WTC11 (cell line): ENCODE measurements around the gene ADNP2. TPM values are rescaled to one million over a fixed set of nuclear protein-coding genes. Genes with fewer than 3 reads are reported as not detected.

ENCODE experiments used
- ATAC-seq: fragments of 200-7000 bp; cut with Tn5 transposase; 2 replicates; pipeline ENCODE4 v1.10.0; 2021; ENCODE audit warnings: mild to moderate bottlenecking, moderate library complexity
- CTCF ChIA-PET: fragments of 300-600 bp; sonication (Branson Sonifier 250); formaldehyde crosslinking; loops from one replicate; lab custom pipeline; 2021; ENCODE audit warnings: antibody characterized with exemption; lab: Charles Lee
- POLR2A ChIA-PET: fragments of 350-600 bp; sonication (Branson Sonifier 250); formaldehyde crosslinking; loops from one replicate; lab custom pipeline; 2021; ENCODE audit warnings: antibody characterized with exemption; lab: Charles Lee
- DNase-seq: peaks from one replicate; pipeline ENCODE4 v3.0.0; 2021; ENCODE audit warnings: low spot score
- H3K27ac Mint-ChIP-seq: 2 replicates; pipeline ENCODE4 v1.8.0; 2021; ENCODE audit warnings: mixed read lengths
- H3K27me3 Mint-ChIP-seq: 2 replicates; pipeline ENCODE4 v1.8.0; 2021; ENCODE audit warnings: low read depth, mild to moderate bottlenecking, moderate library complexity, mixed read lengths
- H3K36me3 Mint-ChIP-seq: 2 replicates; pipeline ENCODE4 v1.8.0; 2021; ENCODE audit warnings: mixed read lengths
- H3K4me1 Mint-ChIP-seq: 2 replicates; pipeline ENCODE4 v1.8.0; 2022; ENCODE audit warnings: mixed read lengths
- H3K4me3 Mint-ChIP-seq: 2 replicates; pipeline ENCODE4 v1.8.0; 2021; ENCODE audit warnings: mild to moderate bottlenecking, moderate library complexity, mixed read lengths
- H3K9me3 Mint-ChIP-seq: 2 replicates; pipeline ENCODE4 v1.8.0; 2021; ENCODE audit warnings: mixed read lengths
- AFF4 ChIP-seq: sonication (generic); formaldehyde crosslinking; IDR thresholded peaks from 2 replicates; pipeline ENCODE4 v1.8.1; 2023; ENCODE audit warnings: mild to moderate bottlenecking, missing genetic modification reagents, borderline replicate concordance
- FOXJ3 ChIP-seq: sonication (generic); formaldehyde crosslinking; IDR thresholded peaks from 2 replicates; pipeline ENCODE4 v1.9.0; 2021; ENCODE audit warnings: missing genetic modification reagents, mild to moderate bottlenecking, borderline replicate concordance
- GTF2I ChIP-seq: fragments of 250-450 bp; sonication (Bioruptor Pico); conservative IDR thresholded peaks from 2 replicates; pipeline ENCODE4 v1.4.0; 2021; ENCODE audit warnings: mild to moderate bottlenecking
- JAZF1 ChIP-seq: fragments of 250-450 bp; sonication (Bioruptor Pico); IDR thresholded peaks from 2 replicates; pipeline ENCODE4 v1.9.0; 2021; ENCODE audit warnings: moderate library complexity, mild to moderate bottlenecking, inconsistent platforms
- KAT7 ChIP-seq: sonication (generic); formaldehyde crosslinking; IDR thresholded peaks from 2 replicates; pipeline ENCODE4 v1.8.1; 2023; ENCODE audit warnings: missing genetic modification reagents, mild to moderate bottlenecking, borderline replicate concordance
- NFATC4 ChIP-seq: fragments of 250-450 bp; sonication (Bioruptor Pico); IDR thresholded peaks from 2 replicates; pipeline ENCODE4 v1.9.0; 2021; ENCODE audit warnings: mild to moderate bottlenecking
- NFE2L1 ChIP-seq: sonication (generic); formaldehyde crosslinking; IDR thresholded peaks from 2 replicates; pipeline ENCODE4 v1.8.1; 2023; ENCODE audit warnings: missing genetic modification reagents
- NR1H2 ChIP-seq: sonication (generic); formaldehyde crosslinking; IDR thresholded peaks from 2 replicates; pipeline ENCODE4 v1.9.0; 2021; ENCODE audit warnings: mild to moderate bottlenecking, moderate library complexity, missing genetic modification reagents
- TEAD4 ChIP-seq: sonication (generic); formaldehyde crosslinking; IDR thresholded peaks from 2 replicates; pipeline ENCODE4 v1.8.0; 2022; ENCODE audit warnings: mild to moderate bottlenecking, missing genetic modification reagents
- ZMAT4 ChIP-seq: fragments of 250-450 bp; sonication (Bioruptor Pico); IDR thresholded peaks from 2 replicates; pipeline ENCODE4 v1.9.0; 2021; ENCODE audit warnings: mild to moderate bottlenecking
- ZNF219 ChIP-seq: sonication (generic); formaldehyde crosslinking; IDR thresholded peaks from 2 replicates; pipeline ENCODE4 v1.8.0; 2023; ENCODE audit warnings: missing genetic modification reagents, mild to moderate bottlenecking, borderline replicate concordance
- ZNF532 ChIP-seq: fragments of 250-450 bp; sonication (Bioruptor Pico); IDR thresholded peaks from 2 replicates; pipeline ENCODE4 v1.9.0; 2021; ENCODE audit warnings: mild to moderate bottlenecking, borderline replicate concordance
- total RNA-seq: library from RNA; stranded (reverse); gene quantifications from 3 replicates; pipeline ENCODE4 v1.2.3, GENCODE V29; 2021
- TF ChIP-seq, protein P1 (sequence below): sonication (generic); formaldehyde crosslinking; IDR thresholded peaks from 2 replicates; pipeline ENCODE4 v1.8.1; 2023; ENCODE audit warnings: mild to moderate bottlenecking, missing genetic modification reagents, moderate library complexity
- TF ChIP-seq, protein P2 (sequence below): sonication (generic); formaldehyde crosslinking; IDR thresholded peaks from 2 replicates; pipeline ENCODE4 v1.8.1; 2023; ENCODE audit warnings: mild to moderate bottlenecking, moderate library complexity, missing genetic modification reagents

The ADNP2 gene
- total RNA-seq, 1 experiment from 2014 or later: 56.0 TPM

DNA sequence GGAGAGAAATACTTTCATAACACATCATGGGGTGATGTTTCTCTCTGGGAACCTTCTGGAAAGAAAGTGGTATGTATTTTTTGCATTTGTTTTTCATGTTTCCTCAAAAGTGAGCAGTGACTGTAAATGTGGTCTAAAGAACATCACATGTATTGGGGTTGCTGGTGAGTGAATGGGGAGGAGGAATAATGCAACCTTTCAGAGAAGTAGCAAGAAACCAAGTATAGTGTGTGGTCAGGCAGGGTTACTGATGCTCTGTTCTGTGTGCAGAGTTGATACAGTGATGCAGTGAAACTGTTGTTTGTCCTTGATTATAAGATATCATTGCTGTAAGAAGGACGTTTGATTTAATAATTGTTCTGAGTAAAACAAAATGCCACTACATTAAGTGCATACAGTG lies 24.1 kb downstream of the ADNP2 start (continued):
- TF ChIP-seq, protein P1, sequence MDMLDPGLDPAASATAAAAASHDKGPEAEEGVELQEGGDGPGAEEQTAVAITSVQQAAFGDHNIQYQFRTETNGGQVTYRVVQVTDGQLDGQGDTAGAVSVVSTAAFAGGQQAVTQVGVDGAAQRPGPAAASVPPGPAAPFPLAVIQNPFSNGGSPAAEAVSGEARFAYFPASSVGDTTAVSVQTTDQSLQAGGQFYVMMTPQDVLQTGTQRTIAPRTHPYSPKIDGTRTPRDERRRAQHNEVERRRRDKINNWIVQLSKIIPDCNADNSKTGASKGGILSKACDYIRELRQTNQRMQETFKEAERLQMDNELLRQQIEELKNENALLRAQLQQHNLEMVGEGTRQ: no peak

GRCh38 chr18:80135136-80135535 lies 26.1 kb downstream of the ADNP2 start:
- H3K36me3 Mint-ChIP-seq: peaks cover 77% of the 10 kb centered on the region
- POLR2A ChIA-PET: no interaction called here
- H3K4me1 Mint-ChIP-seq: peaks cover 23% of the 10 kb centered on the region
- no peaks in the 10 kb centered on the region for H3K9me3 Mint-ChIP-seq
- H3K27ac Mint-ChIP-seq: no peak overlapping the region
- H3K4me3 Mint-ChIP-seq: no peak overlapping the region
- ATAC-seq (no peak), DNase-seq (no peak)
- CTCF ChIA-PET: interaction anchor here (1.2 kb wide), 1 partner anchor 24 kb away, joined by 3 read pairs; no protein-coding TSS in a partner anchor
- no peaks in the 10 kb centered on the region; the same call in 1 of the 2 replicates for H3K27me3 Mint-ChIP-seq
- no peak for TF ChIP-seq TEAD4 (CRISPR knock-in tag)
- no peak for TF ChIP-seq JAZF1 (CRISPR knock-in tag)
- no peak for TF ChIP-seq NFE2L1 (CRISPR knock-in tag)
- no peak for TF ChIP-seq NR1H2
- TF ChIP-seq, protein P2, sequence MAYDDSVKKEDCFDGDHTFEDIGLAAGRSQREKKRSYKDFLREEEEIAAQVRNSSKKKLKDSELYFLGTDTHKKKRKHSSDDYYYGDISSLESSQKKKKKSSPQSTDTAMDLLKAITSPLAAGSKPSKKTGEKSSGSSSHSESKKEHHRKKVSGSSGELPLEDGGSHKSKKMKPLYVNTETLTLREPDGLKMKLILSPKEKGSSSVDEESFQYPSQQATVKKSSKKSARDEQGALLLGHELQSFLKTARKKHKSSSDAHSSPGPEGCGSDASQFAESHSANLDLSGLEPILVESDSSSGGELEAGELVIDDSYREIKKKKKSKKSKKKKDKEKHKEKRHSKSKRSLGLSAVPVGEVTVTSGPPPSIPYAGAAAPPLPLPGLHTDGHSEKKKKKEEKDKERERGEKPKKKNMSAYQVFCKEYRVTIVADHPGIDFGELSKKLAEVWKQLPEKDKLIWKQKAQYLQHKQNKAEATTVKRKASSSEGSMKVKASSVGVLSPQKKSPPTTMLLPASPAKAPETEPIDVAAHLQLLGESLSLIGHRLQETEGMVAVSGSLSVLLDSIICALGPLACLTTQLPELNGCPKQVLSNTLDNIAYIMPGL: no peak
- TF ChIP-seq ZNF219 (CRISPR knock-in tag): no peak
- no peak for TF ChIP-seq NFATC4 (CRISPR knock-in tag)
- no peak for TF ChIP-seq ZNF532
- no peak for TF ChIP-seq KAT7 (CRISPR knock-in tag)
- TF ChIP-seq ZMAT4: no peak
- TF ChIP-seq GTF2I: no peak
- no peak for TF ChIP-seq AFF4 (CRISPR knock-in tag)
- no peak for TF ChIP-seq FOXJ3 (CRISPR knock-in tag)
